Upper lobe of right lung (tissue), 1 donor: Measurements from ENCODE around the gene FADS6. TPM values are rescaled to one million over a fixed set of nuclear protein-coding genes. Genes with fewer than 3 reads are reported as not detected.
A peak's percentile ranks its signal among the peaks of the same experiment; 100 is the strongest.
"Not testable (repeated sequence)": the region's sequence is repeated elsewhere in the genome, so short reads cannot be mapped to it uniquely, and the experiment has no call there.

Experiments used
- ATAC-seq: fragments of 200-7000 bp; cut with Tn5 transposase; one replicate; pipeline ENCODE4 v1.9.1; 2020; ENCODE audit warnings: mild to moderate bottlenecking, moderate library complexity
- DNase-seq: peaks from one replicate; pipeline ENCODE4 v3.0.0-alpha.2; 2020
- H3K27ac ChIP-seq: fragments of 200-600 bp; one replicate; pipeline ENCODE4 v1.8.0; 2022
- H3K27me3 ChIP-seq: fragments of 200-600 bp; one replicate; pipeline ENCODE4 v1.8.0; 2022; ENCODE audit warnings: mild to moderate bottlenecking
- H3K36me3 ChIP-seq: fragments of 200-600 bp; one replicate; pipeline ENCODE4 v1.8.0; 2022
- H3K4me1 ChIP-seq: fragments of 200-600 bp; one replicate; pipeline ENCODE4 v1.8.0; 2022
- H3K4me3 ChIP-seq: fragments of 200-600 bp; one replicate; pipeline ENCODE4 v1.8.0; 2022; ENCODE audit warnings: mild to moderate bottlenecking
- H3K9me3 ChIP-seq: fragments of 200-600 bp; one replicate; pipeline ENCODE4 v1.8.0; 2022
- CTCF ChIP-seq: fragments of 200-600 bp; IDR thresholded peaks from one replicate; pipeline ENCODE4 v1.8.0; 2022; ENCODE audit warnings: antibody characterized with exemption
- intact Hi-C: fragments of 100-400 bp; cut with DNase I; formaldehyde crosslinking; loops from one replicate; pipeline ENCODE4 v1.11.0; 2022
- total RNA-seq: library from RNA; stranded (reverse); fragmentation: NEBNext Ultra II Directional; extraction: Animal tissue kit (Norgen Biotek cat#: 25700); gene quantifications from one replicate; pipeline ENCODE4 v1.2.1, GENCODE V29; 2021
- donor health status: DM: no; HTN: yes; CAD: no; lungs with severe emphysema.

The FADS6 gene
- total RNA-seq, 1 donor from 2014 or later, result not detected

GRCh38 chr17:74919440-74920305, 26.2 kb upstream of the FADS6 start:
- Histone ChIP-seq H3K36me3 (no peaks in the 10 kb centered on the region), H3K9me3 (no peaks in the 10 kb centered on the region), H3K27me3 (peaks cover 62% of the 10 kb centered on the region), H3K27ac (no peak overlapping the region), H3K4me1 (peaks cover 19% of the 10 kb centered on the region), H3K4me3 (no peak overlapping the region)
- no peak for ATAC-seq
- intact Hi-C loops, result no loop called here
- no peak for DNase-seq
- no peak for TF ChIP-seq CTCF

GRCh38 chr17:74918906-74919305, 25.5 kb upstream of the FADS6 start:
- no peaks in the 10 kb centered on the region for H3K36me3 ChIP-seq

GRCh38 chr17:74917430-74917829, 24.0 kb upstream of the FADS6 start:
- intact Hi-C loops, result no loop called here

More at GRCh38 chr17:74918906-74919305, 25.5 kb upstream of the FADS6 start:
- no peak overlapping the region for H3K4me3 ChIP-seq
- ATAC-seq (no peak), DNase-seq (no peak)
- TF ChIP-seq CTCF, result no peak
- peaks cover 11% of the 10 kb centered on the region for H3K4me1 ChIP-seq
- intact Hi-C loops, result no loop called here
- peaks cover 54% of the 10 kb centered on the region for H3K27me3 ChIP-seq
- H3K9me3 ChIP-seq, result no peaks in the 10 kb centered on the region
- no peak overlapping the region for H3K27ac ChIP-seq

GRCh38 chr17:74916851-74917199, 23.4 kb upstream of the FADS6 start:
- intact Hi-C loops, result no loop called here
- H3K27ac ChIP-seq, result no peak overlapping the region
- DNase-seq (no peak), ATAC-seq (no peak)
- no peaks in the 10 kb centered on the region for H3K9me3 ChIP-seq
- no peak overlapping the region for H3K4me3 ChIP-seq
- H3K4me1 ChIP-seq, result no peaks in the 10 kb centered on the region
- no peak for TF ChIP-seq CTCF
- H3K36me3 ChIP-seq, result no peaks in the 10 kb centered on the region
- H3K27me3 ChIP-seq, result peaks cover 33% of the 10 kb centered on the region

More at GRCh38 chr17:74917430-74917829, 24.0 kb upstream of the FADS6 start:
- ATAC-seq (peak; percentile 48), DNase-seq (no peak)
- TF ChIP-seq CTCF, result no peak
- Histone ChIP-seq H3K9me3 (no peaks in the 10 kb centered on the region), H3K36me3 (no peaks in the 10 kb centered on the region), H3K27me3 (peaks cover 39% of the 10 kb centered on the region), H3K4me1 (no peaks in the 10 kb centered on the region), H3K4me3 (no peak overlapping the region), H3K27ac (no peak overlapping the region)

GRCh38 chr17:74916136-74916850, 22.9 kb upstream of the FADS6 start:
- H3K36me3 ChIP-seq, result no peaks in the 10 kb centered on the region
- ATAC-seq (no peak), DNase-seq (no peak)
- H3K4me1 ChIP-seq, result no peaks in the 10 kb centered on the region
- no peak overlapping the region for H3K27ac ChIP-seq
- peaks cover 28% of the 10 kb centered on the region for H3K27me3 ChIP-seq
- intact Hi-C loops, result no loop called here
- no peaks in the 10 kb centered on the region for H3K9me3 ChIP-seq
- no peak overlapping the region for H3K4me3 ChIP-seq
- no peak for TF ChIP-seq CTCF

- H3K27me3 ChIP-seq, H3K27ac ChIP-seq, ATAC-seq, DNase-seq, H3K4me3 ChIP-seq, intact Hi-C loops, H3K36me3 ChIP-seq, H3K4me1 ChIP-seq, H3K9me3 ChIP-seq: not testable (repeated sequence)
These were observed 18.0 kb upstream of the FADS6 start for GRCh38 chr17:74911423-74911822.

GRCh38 chr17:74909097-74909496, 15.7 kb upstream of the FADS6 start:
- H3K27ac ChIP-seq, H3K36me3 ChIP-seq, DNase-seq, H3K9me3 ChIP-seq, H3K27me3 ChIP-seq, H3K4me3 ChIP-seq, intact Hi-C loops, H3K4me1 ChIP-seq, ATAC-seq: not testable (repeated sequence)
